Measurements from ENCODE around the gene PALLD.

The PALLD gene

GRCh38 chr4:168651864-168652263 is 155.0 kb downstream of the PALLD start:
- DNase-seq: no peak

- DNase-seq: no peak
Measured at GRCh38 chr4:168652755-168653154, 155.9 kb downstream of the PALLD start.

- no peak for DNase-seq
Measured at GRCh38 chr4:168654104-168654847, 157.4 kb downstream of the PALLD start.

GRCh38 chr4:168654848-168655174 is 158.0 kb downstream of the PALLD start:
- no peak for DNase-seq

DNA sequence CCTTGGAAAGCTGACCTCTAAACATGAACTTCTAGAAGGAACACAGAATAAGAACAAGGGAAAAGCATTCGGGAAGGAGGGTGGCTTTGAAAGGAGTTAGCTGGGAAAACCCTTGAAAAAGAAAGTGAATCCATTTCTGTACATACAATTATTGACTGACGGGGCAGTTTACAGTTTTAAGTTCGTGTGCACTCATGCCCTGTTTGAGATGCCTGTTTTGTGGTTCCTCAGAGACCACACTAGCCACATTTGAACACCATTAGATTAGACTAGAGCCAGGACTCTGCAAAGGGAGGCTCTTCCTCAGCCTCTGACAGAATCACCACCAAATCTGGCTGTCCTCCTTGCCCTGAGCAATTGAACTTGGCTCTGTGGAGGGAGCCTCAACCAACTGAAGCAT is 158.3 kb downstream of the PALLD start:
- DNase-seq: no peak

GRCh38 chr4:168656055-168656660 is 159.3 kb downstream of the PALLD start:
- DNase-seq: no peak

DNA sequence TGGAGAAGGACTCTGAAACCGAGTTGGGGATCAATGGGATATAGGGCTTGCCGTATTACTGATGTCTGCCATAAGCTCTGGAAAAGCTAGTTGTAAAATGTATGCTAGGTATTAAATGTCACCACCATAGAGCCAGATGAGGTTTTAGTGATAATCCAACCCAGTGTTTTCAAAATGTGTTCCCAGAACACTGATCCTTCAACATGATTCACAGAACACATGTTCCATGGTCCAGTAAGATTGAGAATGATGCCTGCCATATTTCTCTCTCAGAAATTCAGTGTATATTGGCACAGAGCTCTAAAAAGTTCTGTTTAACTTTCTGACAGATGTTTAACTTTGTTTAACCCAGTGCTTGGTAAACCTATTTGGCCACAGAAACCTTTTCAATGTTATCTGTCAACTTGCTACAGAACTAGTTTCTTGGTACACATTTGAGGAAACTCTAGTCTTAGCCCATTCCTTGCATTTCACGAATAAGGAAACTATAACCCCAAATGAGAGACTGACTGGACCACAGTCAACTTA is 160.2 kb downstream of the PALLD start:
- DNase-seq: no peak

DNA sequence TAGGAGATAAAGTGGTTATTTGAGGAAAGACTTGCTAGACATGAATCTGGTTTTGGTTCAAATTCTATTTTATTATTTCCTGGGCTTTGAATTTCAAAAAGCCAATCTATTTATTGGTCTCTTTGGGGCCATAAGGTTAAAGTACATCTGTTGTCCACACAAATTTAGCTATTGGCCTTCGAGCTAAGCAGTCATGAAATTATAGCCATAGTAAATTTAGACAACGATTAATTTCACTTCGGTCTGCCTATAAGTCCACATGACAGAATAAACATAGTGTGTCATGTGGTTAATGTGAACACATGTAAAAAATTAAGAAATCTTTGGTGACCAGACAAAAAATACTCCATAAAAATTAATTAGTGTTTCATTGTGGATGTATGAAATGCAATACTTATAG is 161.9 kb downstream of the PALLD start:
- no peak for DNase-seq

GRCh38 chr4:168659741-168660465 is 163.1 kb downstream of the PALLD start:
- DNase-seq: no peak

DNA sequence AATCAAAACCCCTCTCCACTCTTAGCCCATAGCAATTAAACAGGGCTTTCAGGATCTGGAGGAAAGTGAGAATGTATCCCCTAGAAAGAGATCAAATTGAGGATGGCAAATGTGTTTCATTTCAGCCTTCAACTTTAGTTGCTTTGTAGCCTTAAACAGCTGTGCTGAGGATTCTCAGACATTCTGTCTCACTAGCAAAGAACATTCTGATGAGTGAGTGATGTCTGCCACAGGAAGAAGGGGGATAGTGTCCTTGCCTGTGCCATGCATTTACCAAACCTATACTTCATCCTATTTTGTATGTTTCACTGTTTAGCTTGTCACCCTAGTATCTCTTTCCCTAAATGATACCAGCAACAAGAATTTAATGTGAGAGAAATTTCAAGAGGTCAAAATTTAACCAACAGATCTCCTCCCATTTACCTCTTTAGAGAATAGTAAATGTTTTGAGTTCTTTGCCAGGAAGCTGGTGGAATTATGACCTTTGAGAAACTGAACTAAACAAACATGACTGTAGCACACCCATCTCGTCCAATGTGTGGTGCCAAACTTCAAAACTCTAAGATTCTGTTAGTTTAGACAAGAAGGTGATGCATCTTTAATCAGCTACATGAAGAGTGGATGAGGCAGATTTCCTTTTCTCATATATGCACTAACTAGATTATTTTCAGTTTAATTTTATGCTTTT is 165.6 kb downstream of the PALLD start:
- no peak for DNase-seq

- DNase-seq: no peak
Measured at GRCh38 chr4:168664242-168664891, 167.5 kb downstream of the PALLD start.

DNA sequence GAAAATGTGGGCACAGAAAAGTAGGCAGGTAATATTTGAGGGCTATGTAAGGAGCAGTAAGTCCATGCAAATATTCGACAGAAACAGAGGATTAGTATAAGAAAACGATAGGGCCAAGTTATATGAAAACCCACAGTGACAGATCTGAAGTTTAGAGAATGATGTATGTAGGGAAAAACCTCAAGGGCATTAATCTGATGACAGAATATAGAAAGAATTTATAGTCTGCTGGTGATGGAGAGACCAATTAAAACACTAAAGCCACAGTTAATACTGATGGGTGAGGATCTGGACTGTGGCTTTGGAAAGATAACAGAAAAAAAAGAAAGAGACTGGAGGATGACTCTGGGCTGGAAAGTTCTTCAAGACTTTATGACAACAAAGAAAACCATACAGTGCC is 169.7 kb downstream of the PALLD start:
- DNase-seq: no peak

DNA sequence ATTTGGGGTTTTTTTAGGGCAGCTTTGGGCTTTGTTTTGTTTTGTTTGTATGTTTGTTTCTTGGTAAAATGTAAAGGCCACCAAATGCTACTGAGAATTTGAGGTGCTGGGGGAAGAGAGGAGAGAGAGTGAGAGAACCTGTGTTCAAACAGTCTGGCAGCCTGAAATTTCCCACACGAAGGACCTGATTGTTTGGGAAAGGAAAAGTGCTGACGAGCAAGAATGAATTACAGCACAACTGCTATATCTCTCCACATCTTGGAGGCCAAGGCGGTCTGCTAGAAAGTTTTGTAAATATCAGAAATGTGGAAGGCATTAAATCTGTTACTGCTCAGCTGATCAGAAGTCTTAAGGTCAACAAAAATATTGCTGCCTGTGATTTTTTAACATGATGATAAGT is 170.5 kb downstream of the PALLD start:
- DNase-seq: no peak

GRCh38 chr4:168667921-168668320 is 171.1 kb downstream of the PALLD start:
- DNase-seq: no peak

DNA sequence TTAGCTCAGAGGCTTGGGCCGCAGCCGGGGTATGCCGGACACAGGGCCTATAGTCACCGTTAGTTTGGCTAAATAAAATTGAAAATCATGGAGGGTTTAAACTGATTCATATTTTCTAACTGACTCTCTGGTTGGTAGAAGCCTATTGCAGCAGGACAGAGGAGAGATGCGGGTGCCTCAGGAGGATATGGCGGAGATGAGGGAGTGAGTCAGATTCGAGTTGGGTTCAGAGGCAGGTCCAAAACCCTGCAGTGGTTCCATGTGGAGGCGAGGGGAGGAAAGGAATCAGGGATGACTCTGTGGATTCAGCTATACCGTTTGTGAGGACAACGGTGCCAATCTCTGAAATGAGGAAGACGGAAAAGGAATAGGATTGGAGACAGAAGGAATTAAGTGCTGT is 176.6 kb downstream of the PALLD start:
- DNase-seq: no peak

DNA sequence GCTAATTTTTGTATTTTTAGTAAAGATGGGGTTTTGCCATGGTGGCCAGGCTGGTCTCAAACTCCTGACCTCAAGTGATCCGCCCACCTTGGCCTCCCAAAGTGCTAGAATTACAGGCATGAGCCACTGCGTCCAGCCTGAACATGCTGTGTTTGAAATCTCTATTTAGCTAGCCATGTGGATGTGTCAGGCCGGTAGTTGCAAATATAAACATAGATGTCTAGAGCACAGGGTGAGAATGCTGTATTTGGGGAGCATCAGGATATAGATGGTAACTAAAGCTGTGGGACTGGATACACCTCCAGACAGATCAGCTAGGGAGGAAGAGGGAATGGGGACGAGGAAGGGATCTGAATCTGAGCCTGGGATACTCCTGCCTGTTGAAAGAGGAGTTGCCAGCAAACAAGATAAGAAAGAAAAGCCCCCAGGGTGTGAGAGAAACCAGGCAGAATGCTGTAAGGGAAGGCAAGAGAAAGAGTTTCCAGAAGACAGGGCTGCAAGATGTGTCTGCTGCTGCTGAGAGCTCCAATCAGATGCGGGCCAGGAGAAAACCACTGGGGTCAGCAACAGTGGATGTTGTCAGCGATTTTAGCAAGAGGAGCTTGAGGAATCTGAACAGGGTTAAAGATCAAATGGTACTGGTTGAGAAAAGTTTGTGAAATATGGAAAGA is 177.4 kb downstream of the PALLD start:
- no peak for DNase-seq

GRCh38 chr4:168674866-168675265 is 178.0 kb downstream of the PALLD start:
- DNase-seq: no peak

DNA sequence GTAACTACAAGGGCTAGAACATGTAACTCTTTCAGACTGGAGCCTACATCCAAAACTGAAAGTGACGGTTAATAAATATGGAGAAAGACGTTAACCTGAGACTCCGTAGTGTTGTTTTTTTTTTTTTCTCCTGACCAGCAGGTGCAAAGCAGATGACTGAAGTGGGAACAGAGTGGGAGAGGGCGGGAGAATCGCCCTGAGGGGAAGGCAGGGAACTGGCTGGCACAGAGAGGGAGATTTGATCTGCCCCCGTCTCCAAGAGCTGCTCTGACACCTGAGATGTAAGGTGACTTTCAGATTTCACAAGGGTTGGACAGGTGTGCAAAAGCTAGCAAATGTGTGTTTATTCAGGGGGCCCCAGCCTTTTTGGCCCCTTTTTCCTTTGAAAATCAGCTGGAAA is 180.2 kb downstream of the PALLD start:
- DNase-seq: peak; percentile 35

GRCh38 chr4:168677879-168678278 is 181.0 kb downstream of the PALLD start:
- DNase-seq: no peak

GRCh38 chr4:168678751-168679366 is 182.0 kb downstream of the PALLD start:
- no peak for DNase-seq

DNA sequence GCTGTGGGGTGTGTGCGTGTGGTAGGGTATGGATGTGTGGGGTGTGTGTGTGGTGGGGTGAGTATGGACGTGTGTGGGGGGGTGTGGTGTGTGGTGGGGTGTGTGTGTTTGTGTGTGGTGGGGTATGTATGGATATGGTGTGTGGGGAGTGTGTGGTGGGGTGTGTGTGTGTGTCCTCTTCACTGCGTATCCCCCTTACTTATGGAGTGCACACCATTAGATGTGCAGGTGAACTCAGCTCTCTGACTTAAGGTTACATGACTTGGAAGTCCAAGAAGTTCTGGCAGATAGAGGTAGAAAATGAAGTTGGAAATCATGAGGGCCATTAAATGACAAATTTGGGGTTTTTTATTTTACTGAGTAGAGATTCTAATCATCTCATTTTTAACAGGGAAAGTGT is 182.5 kb downstream of the PALLD start:
- DNase-seq: no peak

DNA sequence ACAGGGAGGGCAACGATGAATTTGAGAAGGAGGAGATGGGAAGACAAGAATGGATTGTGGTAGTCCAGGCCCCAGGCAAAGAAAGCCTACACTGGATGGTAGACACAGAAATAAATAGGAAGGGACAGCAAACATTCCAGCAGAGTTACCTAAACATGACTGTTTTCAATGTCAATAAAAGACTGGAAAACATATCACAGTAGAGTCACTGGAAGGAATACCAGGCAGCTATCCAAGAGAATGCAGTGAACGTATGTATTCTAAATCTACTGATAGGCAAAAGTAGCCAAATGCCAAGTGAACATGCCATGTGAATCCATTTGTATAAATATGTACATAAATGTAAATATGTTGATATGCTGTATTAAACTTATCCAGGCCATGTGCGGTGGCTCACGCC is 183.0 kb downstream of the PALLD start:
- no peak for DNase-seq

Data from DMS153 (cell line).